Nucleus accumbens (tissue), 56 donors: ENCODE results near the gene GBP7.

Experiments
- DNase-seq, 56 donors: peaks; one replicate each; lab custom pipeline; 2025; lab: John Stamatoyannopoulos, UW

Gene GBP7

DNA sequence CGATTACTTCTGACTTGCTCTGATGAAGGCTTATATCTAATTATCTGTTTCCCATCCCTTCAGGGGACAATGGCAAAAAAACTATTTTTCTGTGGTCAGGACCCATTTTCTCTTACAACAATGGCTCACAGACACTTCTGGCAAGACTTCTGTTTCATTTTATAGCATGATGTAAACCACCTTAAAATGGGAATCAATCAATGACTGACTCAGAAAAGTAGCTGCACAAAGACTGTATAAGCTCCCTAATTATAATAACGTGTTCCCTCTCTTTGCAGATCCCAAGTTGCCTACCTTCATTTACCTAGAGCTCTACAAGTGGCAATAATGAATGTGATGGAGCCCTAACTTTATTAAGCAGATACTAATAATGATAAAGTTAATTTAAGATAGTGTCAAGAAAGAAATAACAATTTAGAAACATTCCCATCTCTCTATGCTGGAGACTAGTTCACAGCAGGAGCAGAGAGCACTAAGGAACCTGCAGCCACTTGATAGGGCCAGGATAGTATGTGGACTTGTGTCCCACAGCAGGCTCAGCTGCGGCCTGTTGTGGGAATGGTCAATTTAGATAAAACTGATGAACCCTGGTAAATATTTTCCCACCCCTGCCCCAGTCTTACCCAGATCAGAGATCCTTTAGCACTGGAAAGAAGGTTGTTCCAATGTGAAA lies 50.4 kb downstream of the GBP7 start:
- no peak for DNase-seq

DNA sequence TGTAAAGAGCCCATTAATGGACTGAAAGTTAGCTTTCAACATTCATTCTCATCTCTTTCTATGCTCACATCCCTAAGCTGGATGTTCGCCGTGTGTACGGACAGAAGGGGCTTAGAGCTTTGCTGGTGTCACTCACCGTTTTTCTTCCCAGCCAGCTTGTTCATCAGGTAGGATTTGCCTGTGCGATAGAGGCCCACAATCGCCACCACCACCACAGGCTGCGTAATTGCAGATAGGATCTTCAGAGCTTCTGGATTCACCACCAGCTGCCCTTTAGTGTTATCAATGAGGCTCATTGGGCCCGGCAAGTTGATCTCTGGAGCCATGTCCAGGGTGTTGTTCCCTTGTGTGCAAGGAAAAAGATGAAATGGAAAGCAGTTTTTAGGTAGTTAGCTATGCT lies 54.2 kb downstream of the GBP7 start:
- no peak for DNase-seq

DNA sequence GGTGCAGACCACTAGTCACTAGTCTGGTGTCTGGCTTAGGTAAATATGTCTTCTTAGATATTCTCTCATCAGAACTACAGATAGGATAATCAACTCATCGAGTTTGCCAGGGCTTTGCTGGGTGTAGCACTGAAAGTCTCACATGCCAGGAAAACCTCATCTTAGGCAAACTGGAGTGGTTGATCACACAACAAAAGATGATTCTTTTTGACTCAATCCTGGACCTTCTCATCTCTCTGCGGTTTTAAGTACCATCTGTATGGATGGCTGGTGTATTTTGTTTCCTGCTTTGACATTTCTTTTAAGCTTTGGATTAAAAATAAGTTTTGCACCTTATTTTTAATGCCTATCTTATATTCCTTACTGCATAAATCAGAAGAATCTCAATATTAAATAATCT lies 61.1 kb downstream of the GBP7 start:
- no peak for DNase-seq

DNA sequence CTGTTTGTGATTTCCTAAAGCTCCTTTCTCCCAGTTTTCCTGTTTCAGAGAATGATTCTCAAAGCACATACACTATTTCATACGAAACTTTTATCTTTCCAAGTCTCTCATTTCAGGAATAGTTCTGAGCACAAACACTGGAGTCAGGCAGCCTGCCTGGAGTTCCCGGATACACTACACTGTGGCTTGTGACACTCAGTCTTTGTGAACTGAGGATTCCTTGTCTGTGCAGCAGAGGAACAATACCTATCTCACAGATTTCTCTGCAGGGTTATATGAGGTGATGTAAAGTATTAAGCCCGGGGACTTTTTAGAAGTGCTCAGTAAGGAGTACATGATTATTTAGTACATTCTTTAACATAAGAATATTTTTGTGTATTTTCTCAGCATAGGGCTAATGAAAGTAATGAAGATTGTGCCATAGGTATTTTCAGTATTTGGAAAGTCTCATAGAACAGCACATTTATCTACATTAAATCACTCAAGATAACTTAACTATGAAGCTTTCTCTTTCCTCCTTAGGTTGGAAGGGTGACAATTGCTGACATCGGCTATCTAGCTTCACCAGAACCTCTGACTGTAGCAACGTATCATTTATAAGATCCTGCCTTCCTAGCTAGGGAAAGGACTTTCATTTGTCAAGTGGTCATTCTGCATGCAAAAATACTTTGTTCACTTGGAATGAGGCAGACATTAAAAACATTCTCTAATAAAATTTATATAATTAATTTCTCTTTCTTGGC lies 62.8 kb downstream of the GBP7 start:
- DNase-seq: no peak

- DNase-seq: no peak
Measured at GRCh38 chr1:89104687-89105086, 71.1 kb downstream of the GBP7 start.

- no peak for DNase-seq
Measured at GRCh38 chr1:89104147-89104546, 71.7 kb downstream of the GBP7 start.

DNA sequence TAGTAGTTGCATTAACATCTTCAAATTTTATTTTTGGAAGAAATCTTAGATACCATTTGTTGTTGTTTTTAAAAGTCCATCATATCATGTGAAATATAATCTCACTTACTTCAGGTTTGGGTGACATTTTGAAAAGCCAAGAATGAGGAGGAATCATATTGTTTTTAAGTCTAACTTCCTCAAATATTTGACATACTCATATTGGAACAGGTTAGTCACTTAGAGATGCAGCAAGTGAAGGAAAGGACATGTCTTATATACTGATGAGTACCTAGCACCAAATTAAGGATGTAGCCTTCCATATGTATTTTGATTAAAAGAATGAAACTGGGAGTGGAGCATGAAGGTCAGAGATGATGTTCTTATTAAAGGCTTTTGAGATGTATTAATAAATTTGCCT lies 73.8 kb downstream of the GBP7 start:
- DNase-seq: no peak

GRCh38 chr1:89100412-89100811 lies 75.4 kb downstream of the GBP7 start:
- no peak for DNase-seq

DNA sequence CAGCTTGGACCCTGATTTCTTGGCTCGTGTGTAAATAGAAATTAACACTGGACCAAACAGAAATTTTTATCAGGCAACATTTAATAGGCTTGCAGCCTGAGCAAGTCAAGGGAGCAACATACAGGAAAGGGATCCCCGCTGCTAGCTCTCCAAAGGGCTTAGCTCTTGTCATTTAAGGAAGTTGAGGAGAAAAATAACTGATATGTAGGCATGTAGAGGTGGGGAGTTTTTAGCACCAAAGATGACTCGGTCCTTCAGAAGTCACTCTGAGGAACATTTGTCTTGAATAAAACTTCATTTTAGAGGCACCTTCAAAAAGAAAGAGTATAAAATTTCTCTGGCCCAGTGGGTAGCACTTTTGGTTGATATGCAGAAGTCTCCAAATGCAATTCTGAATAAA lies 76.9 kb downstream of the GBP7 start:
- DNase-seq: no peak

DNA sequence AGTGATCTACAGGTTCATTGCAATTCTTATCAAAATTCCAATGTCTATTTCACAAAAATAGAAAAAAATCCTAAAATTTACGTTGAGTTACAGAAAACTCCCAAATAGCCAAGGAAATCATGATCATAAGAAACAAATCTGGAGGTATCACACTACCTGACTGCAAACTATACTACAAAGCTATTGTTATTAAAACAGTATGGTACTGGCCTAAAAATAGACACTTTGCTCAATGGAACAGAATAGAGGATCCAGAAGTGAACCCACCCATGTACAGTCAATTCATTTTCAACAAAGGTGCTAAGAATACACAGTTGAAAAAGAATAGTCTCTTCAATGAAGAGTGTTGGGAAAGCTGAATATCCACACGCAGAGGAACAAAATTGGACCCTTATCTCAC lies 80.1 kb downstream of the GBP7 start:
- DNase-seq: no peak

DNA sequence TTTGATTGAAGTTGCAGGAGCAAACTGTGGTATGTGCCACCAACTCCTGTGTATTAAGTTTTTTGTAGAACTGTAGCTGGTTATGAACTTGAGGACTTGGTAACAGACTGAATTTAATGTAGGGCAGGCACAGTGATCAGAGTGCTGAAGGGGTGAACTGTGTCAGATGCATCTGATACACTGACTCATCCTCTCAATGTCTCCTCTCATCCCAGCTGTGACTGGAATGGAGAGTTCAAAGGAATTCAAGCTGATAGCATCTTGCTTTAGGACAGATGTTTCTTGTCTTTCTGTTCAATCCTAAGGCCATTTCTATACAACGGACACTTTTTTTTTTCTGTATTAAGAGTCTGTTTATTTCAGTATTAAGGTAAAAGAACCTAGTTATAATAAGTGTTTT lies 85.8 kb downstream of the GBP7 start:
- DNase-seq: no peak

DNA sequence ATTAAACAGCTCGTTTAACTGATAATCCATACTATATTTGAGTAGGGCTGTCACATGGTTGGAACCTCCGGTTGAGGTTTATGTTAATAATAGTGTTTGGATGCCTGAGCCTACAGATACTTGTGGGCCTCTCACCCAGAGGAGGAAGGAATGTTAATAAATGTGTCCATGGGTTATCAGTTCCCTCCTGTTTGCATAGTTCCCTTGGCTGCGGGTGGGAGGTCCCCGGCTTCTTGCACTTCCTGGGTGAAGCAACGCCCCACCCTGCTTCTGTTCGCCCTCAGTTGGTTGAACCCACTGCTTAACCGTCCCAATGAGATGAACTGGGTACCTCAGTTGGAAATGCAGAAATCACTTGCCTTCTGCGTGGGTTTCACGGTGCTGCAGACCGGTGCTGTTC lies 87.2 kb downstream of the GBP7 start:
- DNase-seq: no peak

DNA sequence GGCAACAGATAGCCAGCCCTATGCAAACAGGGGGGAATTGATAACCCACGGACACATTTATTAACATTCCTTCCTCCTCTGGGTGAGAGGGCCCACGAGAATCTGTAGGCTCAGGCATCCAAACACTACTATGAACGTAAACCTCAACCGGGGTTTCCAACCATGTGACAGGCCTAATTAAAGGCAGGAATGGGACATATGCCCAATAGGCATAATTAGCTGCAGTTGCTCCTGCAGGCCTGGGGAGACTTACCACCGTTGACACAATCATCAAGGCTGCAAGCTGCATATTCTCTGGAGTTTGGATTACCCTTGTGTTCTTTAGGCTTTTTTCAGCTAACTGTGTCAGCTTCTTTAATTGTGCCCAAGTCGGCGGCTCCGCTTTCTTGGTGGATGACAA lies 88.6 kb downstream of the GBP7 start:
- no peak for DNase-seq

- peak in 2 of 56 donors; percentile 10 to 11 for DNase-seq
Measured at GRCh38 chr1:89085781-89086180, 90.0 kb downstream of the GBP7 start.
